AG09319 (cell line): ENCODE data around the gene VAV2.
"Not testable (repeated sequence)": the region's sequence is repeated elsewhere in the genome, so short reads cannot be mapped to it uniquely, and the experiment has no call there.

ENCODE experiments used
- DNase-seq: peaks from one replicate; pipeline ENCODE4 v3.0.0-alpha.2; 2010; ENCODE audit warnings: low read depth; ENCODE audit errors: extremely low read depth
- TF ChIP-seq, protein P1 (sequence below): IDR thresholded peaks from 2 replicates; pipeline ENCODE4 v1.5.1; 2011; ENCODE audit warnings: low read depth, mild to moderate bottlenecking, inconsistent platforms, low read length, moderate library complexity

VAV2 gene

DNA sequence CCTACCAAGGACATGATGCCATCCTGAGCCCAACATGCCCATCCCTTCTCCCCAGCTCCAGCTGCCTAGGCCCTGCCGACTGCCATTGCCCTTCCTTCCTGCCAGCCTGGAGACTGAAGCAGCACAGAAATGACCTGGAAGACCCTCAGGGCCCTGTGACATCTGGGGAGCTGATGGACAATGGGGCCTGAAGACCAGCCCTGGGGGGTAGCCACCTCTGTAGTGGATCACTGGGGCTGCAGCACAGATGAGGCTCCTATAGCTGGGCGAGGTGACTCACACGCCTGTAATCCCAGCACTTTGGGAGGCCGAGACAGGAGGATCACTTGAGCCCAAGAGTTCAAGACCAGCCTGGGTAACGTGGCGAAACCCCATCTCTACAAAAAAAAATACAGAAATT, 86.6 kb downstream of the VAV2 start:
- DNase-seq = no peak
- TF ChIP-seq, protein P1, sequence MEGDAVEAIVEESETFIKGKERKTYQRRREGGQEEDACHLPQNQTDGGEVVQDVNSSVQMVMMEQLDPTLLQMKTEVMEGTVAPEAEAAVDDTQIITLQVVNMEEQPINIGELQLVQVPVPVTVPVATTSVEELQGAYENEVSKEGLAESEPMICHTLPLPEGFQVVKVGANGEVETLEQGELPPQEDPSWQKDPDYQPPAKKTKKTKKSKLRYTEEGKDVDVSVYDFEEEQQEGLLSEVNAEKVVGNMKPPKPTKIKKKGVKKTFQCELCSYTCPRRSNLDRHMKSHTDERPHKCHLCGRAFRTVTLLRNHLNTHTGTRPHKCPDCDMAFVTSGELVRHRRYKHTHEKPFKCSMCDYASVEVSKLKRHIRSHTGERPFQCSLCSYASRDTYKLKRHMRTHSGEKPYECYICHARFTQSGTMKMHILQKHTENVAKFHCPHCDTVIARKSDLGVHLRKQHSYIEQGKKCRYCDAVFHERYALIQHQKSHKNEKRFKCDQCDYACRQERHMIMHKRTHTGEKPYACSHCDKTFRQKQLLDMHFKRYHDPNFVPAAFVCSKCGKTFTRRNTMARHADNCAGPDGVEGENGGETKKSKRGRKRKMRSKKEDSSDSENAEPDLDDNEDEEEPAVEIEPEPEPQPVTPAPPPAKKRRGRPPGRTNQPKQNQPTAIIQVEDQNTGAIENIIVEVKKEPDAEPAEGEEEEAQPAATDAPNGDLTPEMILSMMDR = no peak

DNA sequence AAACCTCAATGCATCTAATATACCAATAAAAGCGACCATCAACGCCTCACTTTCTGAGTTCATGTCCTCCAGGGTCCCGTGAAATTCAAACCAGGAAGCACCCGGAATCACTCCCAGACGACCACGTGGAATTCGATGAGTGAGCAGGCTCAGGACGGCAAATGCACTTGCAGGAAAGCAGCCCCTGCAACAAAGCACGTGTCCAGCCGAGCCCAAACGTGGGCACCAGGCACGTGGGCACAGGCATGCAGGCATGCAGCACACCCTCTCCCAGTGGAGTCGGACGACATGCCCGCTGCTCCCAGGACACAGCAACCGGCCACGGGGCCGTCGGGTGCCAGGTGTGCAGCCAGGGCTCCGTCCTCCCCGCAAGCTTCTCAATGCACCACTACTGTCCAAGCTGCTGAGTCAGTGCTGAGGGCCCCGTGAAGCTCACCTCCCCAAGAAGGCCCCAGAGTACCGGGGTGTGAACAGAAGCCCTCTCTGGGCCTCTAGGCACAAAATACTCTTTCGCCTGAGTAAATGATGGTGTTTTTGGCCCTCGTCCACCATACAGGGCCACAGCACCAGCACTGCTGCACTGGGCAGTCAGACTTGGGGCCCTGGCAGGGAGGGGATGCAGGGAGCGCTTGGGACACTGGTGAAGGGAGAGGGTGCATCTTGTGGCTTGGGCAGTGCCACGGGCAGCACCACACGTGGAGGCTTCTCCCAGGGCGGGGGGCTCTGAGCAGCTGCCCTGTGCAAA, 87.6 kb downstream of the VAV2 start:
- no peak for DNase-seq

DNA sequence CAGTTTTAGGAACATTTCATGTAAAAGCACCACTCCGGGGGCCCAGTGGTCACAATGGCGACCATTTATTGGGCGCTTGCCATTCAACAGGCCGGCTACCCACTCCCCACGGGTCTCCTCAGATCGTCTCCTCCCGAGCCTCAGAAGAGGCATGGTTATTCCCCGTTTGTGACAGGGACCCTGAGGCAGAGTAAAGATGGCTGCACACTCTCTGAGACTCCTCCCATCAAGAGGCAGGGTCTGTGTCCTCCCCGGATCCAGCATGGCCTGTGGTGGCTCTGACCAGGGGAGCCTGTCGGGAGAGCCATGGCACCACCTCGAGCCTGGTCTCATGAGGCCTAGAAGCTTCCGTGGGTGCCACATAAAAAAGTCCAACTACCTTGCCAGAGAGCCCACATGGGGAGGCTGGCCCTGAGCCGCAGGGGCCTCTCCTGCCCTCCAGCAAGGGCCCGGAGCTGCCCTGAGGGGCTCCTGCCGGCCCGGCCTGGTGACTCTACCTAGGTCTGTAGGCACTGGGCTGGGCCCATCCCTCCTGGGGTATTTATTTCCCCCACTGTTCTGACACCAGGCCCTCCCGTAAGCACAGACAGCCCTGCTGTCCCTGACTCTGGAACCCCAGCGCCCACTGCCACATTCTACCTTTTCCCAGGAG, 90.8 kb downstream of the VAV2 start:
- TF ChIP-seq, protein P1 = no peak
- no peak for DNase-seq

More for the DNA sequence above, 87.6 kb downstream of the VAV2 start:
- TF ChIP-seq, protein P1 = no peak

DNA sequence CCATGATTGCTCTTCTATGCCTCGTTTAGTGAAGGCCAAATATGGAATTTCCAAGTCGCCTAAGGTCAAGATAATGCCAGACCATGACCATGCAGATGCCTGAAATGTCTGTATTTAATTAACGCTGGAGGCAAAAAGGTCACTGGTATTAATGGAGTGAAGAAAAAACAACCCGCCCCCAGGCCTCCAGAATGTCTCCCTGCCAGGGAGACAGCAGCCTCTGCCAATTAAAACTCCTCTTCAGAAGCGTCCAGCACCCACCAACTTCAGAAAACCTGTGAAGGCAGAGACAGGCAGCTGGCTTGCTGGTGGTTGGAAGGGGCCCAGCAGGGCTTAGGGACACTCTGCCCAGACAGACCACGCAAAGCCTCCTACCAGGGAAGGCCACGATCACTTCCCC, 94.4 kb downstream of the VAV2 start:
- peak; percentile 64 for DNase-seq
- TF ChIP-seq, protein P1 = no peak

DNA sequence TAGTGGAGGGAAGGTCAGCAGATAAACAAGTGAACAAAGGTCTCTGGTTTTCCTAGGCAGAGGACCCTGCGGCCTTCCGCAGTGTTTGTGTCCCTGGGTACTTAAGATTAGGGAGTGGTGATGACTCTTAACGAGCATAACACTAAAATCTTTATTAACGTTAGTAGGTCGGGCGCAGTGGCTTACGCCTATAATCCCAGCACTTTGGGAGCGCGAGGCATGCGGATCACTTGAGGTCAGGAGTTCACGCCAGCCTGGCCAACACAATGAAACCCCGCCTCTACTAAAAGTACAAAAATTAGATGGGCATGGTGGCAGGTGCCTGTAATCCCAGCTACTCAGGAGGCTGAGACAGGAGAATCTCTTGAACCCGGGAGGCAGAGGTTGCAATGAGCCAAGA, 96.1 kb downstream of the VAV2 start:
- not testable (repeated sequence) for DNase-seq

DNA sequence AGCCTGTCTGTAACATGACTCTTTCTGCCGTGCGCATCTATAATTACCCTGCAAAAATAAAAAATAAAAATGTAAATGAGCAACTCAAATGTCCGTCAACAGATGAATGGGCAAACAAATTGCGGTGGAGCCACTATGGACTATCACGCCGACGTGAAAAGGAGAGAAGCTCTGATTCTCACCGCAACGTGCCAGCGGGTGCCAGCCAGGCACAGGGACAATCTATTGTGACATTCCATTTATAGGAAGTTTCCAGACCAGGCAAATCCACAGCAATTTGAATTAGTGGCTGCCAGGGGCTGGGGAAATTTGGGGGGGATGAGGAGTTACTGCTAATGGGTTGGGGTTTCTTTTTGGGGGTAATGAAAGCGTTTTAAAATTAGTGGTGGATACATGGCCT, 96.8 kb downstream of the VAV2 start:
- TF ChIP-seq, protein P1 = no peak
- DNase-seq = no peak

DNA sequence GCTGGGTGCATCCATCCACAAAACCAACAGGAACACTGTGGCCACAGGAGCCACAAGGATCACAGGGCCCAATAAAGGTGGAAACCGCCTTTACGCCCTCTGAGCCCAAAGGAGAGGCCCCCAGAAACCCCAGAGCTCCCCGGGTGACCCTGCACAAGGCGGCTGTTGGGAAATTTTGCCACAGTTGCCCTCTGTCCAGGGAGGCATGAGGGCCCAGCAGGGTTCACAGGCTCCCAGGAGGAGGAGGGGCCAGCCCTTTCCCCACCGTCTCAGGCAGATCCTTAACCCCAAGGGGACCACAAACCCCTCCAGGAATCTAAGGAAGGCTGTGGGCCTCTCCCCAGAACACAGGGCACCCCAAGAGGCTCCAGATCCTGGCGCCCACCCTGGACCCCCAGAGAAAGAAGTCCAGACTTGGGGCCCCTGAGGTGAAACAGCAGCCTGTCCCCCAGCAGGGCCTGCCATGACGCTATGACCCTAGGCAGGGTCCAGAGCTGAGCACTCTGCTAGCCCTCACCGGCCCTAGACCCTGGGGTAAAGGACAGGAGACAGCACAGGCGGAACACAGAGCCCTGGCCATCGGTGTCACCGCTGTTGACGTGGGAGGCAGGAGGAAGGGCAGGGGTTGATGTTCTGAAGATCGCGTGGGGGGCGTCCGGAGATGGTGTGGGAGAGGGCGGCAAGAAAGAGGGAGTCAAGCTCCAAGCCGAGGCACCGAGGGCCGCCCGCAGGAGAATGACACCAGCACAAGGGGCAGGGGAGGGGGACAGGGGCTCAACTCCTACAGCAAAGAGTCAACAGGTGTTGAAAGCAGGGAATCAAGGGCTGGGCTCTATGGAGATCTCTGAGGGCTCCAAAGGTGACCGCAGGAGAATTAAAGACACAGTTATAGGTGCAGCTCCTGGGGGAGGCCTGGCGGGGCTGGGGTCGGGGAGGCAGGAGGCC, 97.5 kb downstream of the VAV2 start:
- TF ChIP-seq, protein P1 = no peak
- DNase-seq = no peak
